ENCODE measurements around the gene PDCD1.

PDCD1 gene

GRCh38 chr2:241852116-241852980 is 6.3 kb downstream of the PDCD1 start:
- DNase-seq (ENCODE audit: low read depth): no peak

DNA sequence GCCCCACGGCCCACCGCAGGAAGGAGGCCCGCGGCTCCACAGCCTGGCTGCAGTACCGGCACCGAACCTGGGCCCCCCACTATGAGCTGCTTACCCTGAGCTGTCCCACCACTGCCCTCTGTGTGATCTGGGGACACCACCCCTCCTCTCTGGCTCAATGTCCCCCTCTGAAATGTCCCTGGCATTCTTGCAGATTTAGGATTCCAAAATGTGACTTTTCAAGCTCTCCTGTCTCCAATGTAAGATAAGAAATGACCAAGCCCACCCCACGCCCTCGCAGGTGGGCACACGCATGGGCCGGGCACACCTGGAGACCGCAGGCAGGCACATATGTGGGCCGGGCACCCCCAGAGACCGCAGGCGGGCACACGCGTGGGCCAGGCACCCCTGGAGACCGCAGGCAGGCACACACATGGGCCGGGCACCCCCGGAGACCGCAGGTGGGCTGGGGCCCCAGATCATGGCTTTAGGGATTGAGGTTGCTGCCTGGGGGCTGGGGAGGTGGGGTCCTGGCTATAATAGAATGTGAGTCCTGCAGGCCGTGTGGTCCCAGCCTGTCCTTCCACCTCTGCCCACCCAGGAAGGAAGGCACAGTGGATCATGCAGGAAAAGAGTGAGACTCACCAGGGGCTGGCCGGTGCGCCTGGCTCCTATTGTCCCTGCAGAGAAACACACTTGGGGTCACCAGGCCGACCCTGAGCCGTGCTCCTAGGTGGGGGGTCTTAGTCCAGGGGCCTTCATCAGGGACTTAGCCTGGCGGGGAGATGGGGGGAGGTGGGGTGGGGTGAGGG is 7.2 kb downstream of the PDCD1 start:
- DNase-seq (ENCODE audit: low read depth): no peak

GRCh38 chr2:241850544-241851324 is 8.0 kb downstream of the PDCD1 start:
- no peak for DNase-seq (ENCODE audit: low read depth)

DNA sequence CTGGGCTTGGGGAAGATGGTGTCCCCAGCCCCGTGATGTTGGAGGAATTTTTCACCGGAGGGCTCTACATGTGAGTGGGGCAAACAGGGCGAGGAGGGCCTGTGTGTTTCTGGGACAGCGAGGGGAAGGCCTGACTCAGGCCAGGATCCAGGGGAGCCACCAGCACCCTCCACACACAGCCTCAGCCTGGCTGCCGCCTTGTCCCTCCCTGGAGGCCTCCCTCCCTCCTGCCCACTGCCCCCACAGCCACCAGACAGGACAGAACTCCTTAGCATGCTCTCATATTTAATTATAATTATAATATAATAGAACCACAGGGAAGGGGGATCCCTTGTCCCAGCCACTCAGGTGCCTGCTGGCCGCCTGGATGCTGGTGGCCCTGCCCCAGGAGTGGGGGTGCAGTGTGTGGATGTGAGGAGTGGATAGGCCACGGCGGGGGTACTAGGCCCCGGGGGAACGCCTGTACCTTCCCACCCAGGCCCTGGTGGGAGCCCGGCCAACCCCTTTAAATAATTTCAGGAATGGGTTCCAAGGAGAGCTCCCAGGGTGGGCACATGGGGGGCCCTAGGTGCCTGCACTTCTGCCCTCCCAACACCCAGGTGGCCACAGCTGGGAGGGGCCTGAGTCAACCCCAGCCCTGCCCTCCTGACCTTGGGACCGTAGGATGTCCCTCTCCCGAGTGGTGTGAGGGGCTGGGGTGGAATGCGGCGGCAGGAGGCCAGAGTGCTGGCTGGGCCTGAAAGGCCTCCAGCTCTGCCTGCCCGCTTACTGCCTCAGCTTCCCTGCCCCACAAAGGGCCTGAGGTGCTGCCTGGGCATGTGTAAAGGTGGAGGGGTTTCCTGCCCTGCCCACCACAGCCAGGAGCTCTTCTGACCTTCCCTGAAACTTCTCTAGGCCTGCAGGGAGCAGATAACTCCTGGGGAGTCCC is 8.8 kb downstream of the PDCD1 start:
- DNase-seq (ENCODE audit: low read depth): no peak

GRCh38 chr2:241848761-241849615 is 9.7 kb downstream of the PDCD1 start:
- DNase-seq (ENCODE audit: low read depth): no peak

DNA sequence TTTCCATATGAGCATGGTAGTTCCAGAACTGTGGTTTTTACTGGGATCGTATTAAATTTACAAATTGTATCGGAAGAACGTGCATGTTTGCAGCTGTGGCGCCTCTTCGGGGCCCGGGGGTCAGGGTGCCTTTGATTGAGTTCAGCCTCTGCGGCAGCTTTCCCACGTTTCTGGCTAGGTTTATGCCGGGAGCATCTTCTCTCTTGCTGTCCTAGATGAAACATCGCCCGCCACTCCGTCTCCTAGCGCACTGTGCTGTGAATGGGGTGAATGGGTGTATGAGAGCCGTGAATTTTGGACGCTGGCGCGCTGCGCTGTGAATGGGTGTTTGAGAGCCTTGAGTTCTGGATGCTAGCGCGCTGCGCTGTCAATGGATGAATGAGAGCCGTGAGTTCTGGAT is 12.3 kb downstream of the PDCD1 start:
- no peak for DNase-seq (ENCODE audit: low read depth)

- DNase-seq (ENCODE audit: low read depth): no peak
Measured at GRCh38 chr2:241844831-241845578, 13.7 kb downstream of the PDCD1 start.

DNA sequence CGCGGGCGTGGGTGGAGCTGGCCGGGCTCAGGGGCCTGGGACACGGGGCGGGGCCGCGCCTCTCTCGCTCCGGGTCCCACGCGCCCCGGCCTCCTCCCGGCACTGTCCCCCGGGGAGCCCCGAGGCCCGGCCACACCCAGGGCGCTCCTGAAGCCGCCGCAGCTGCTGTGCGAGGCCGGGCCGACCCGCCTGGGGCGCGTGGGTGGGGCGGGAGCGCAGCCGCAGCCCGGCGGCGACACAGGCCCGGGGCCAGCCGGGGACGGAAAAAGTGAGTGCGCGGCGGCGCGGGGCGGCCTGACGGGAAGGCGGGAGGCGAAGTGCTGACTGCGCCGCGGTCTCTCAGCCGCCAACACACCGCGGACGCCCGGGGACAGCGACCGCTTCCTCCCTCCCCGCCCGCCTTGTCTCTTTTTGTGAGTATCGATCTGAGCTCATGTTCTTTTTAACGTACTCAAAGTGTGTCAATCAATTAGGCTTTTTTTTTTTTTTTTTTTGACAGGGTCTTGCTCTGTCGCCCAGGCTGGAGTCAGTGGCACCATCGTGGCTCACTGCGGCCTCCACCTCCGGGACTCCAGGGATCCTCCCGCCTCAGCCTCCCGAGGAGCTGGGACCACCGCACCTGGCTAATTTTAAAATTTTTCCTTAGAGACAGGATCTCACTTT is 14.5 kb downstream of the PDCD1 start:
- peak; percentile 75 for DNase-seq (ENCODE audit: low read depth)

GRCh38 chr2:241843321-241844065 is 15.2 kb downstream of the PDCD1 start:
- DNase-seq (ENCODE audit: low read depth): no peak

DNA sequence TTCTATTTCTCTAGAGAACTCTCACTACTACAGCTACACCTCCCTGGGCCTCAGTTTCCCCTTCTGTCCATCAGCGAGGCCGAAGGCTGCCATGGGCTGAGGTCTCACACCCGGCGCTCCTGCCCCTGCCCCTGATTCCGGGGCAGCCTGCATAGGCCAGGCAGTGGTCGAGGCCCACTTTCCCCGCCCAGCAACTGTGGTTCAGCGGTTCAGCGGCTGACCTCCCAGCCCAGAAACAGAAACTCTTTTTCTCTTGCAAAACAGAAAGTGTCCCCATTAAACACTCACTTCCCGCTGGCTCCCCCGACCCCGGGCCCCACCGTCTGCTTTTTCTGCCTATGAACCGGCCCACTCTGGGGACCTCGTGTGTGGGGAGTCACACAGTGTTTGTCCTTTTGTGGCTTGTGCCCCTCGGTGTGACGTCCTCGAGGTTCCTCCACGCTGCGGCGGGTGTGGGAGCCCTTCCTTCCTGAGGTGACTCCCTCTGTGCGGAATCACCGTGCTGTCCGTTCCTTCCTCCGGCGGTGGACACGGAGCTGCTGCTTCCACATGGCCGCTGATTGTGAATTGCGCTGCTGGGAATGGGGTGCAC is 16.0 kb downstream of the PDCD1 start:
- DNase-seq (ENCODE audit: low read depth): peak; percentile 29

GRCh38 chr2:241842067-241842415 is 16.7 kb downstream of the PDCD1 start:
- no peak for DNase-seq (ENCODE audit: low read depth)

GRCh38 chr2:241841181-241842066 is 17.3 kb downstream of the PDCD1 start:
- DNase-seq (ENCODE audit: low read depth): no peak

DNA sequence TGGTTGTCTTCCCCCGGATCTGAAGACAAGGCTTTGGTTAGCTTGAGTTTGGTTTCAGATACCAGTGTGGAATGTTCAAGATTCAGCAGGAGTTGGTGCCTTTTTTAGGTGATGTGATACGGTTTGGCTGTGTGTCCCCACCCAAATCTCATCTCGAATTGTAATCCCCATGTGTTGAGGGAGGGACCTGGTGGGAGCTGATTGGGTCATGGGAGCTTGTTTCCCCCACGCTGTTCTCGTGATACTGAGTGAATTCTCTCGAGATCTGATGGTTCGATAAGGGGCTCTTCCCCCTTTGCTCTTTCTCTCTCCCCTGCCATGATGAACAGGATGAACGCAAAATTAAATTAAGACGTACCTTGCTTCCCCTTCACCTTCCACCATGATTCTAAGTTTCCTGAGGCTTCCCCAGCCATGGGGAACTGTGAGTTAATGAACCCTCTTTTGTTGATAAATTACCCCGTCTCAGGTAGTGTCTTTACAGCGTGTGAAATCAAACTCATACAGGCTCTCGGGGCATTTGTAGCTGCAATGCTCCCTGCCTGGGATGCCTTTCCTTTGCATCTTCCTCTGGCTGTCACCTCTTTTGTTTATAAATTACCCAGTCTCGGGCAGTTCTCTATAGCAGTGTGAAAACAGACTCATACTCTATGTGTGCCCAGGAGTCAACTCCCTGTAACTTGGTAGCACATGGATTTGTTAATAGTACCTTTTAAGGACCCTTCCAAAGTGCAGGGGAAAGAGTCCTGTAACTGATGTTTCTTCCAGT is 21.3 kb downstream of the PDCD1 start:
- no peak for DNase-seq (ENCODE audit: low read depth)

DNA sequence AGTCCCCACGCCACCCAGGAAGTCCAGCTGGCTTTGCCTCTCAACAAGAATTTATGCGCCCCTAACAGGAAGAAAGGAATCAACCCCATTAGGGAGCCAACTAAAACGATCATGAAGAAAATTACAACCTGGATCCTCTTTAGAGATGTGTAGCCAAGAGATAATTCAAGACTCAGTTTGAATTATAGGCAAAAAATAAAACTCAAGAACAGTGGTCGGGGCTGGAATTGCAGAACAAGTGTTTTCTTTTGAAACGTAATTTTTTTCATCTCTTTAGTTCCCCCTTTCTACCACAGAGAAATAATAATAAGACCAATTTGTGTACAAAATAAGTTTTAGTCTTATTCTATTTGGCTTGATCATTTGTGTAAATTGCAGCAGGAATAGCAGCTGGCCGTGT is 22.4 kb downstream of the PDCD1 start:
- no peak for DNase-seq (ENCODE audit: low read depth)

DNA sequence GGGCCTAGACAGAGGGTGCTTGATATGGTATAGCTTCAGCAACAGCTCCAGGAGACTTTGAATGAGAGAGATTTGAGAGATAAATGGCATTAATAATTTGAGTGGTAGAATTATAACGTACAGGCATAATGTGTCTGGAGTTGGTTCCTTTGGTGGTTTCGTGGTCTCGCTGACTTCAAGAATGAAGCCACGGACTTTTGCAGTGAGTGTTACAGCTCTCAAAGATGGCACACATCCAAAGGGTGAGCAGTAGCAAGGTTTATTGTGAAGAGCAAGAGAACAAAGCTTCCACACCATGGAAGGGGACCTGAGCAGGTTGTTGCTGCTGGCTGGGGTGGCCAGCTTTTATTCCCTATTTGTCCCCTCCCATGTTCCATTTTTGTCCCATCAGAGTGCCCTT is 23.1 kb downstream of the PDCD1 start:
- no peak for DNase-seq (ENCODE audit: low read depth)

GRCh38 chr2:241834527-241835210 is 24.0 kb downstream of the PDCD1 start:
- DNase-seq (ENCODE audit: low read depth): no peak

All from activated T-cell treated with anti-CD3 and anti-CD28 coated beads for 24 hours (primary cell).